ENCODE data around the gene MYL5.

DNA sequence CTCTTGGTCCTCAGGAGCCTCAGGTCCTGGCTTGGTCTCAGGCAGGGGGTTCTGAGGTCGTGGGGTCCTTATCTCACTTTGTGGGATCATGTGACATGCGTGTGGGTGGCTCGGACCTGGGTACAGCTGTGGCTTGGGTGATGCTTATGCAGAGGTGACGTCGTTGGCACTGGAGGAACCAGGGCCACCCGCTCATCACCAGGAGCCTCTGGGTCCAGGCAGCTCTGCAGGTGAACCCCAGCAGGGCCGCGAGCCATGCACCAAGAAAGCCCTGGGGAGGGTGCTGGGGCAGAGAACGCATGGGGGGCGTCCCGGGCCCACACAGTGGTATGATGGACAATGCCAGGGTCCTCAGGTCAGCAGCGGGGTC lies 9.0 kb upstream of the MYL5 start:
- TF ChIP-seq GATA3 (IDR thresholded peaks at IDR 0.05; ENCODE audit: low read depth, low read length) (no peak), GATA2 (IDR thresholded peaks at IDR 0.05; ENCODE audit: low read depth, low read length) (no peak)
